Neural progenitor cell (in vitro differentiated cells): ENCODE data around the gene KIF26B. TPM values are rescaled to one million over a fixed set of nuclear protein-coding genes. Genes with fewer than 3 reads are reported as not detected.
"Not testable (repeated sequence)": the region's sequence is repeated elsewhere in the genome, so short reads cannot be mapped to it uniquely, and the experiment has no call there.

Source experiments
- DNase-seq: peaks from one replicate; pipeline ENCODE4 v3.0.0-alpha.2; 2016; ENCODE audit warnings: low spot score
- H2AFZ ChIP-seq: fragments of 200-600 bp; sonication (generic); replicated peaks from 2 replicates; pipeline ENCODE4 v1.6.1; 2016; ENCODE audit warnings: antibody characterized with exemption
- H3F3A ChIP-seq: fragments of 200-600 bp; sonication (generic); 2 replicates; pipeline ENCODE4 v1.6.1; 2016; ENCODE audit warnings: antibody characterized with exemption, low read depth
- H3K27ac ChIP-seq: fragments of 200-600 bp; sonication (generic); 2 replicates; pipeline ENCODE4 v1.5.1; 2016; ENCODE audit warnings: mild to moderate bottlenecking
- H3K27me3 ChIP-seq: fragments of 200-600 bp; sonication (generic); 2 replicates; pipeline ENCODE4 v1.6.1; 2016; ENCODE audit warnings: mild to moderate bottlenecking, moderate library complexity
- H3K36me3 ChIP-seq: fragments of 200-600 bp; sonication (generic); 2 replicates; pipeline ENCODE4 v1.5.1; 2016
- H3K4me1 ChIP-seq: fragments of 200-600 bp; sonication (generic); 2 replicates; pipeline ENCODE4 v1.6.1; 2016; ENCODE audit warnings: mixed run types
- H3K4me2 ChIP-seq: fragments of 200-600 bp; sonication (generic); 2 replicates; pipeline ENCODE4 v1.6.1; 2016
- H3K4me3 ChIP-seq: fragments of 200-600 bp; sonication (generic); 2 replicates; pipeline ENCODE4 v1.5.1; 2016
- H3K79me2 ChIP-seq: fragments of 200-600 bp; sonication (generic); 2 replicates; pipeline ENCODE4 v1.6.1; 2016; ENCODE audit warnings: low read depth
- H3K9ac ChIP-seq: fragments of 200-600 bp; sonication (generic); 2 replicates; pipeline ENCODE4 v1.6.1; 2016
- H3K9me3 ChIP-seq: fragments of 200-600 bp; sonication (generic); 2 replicates; pipeline ENCODE4 v1.5.1; 2016; ENCODE audit warnings: low read depth
- H4K20me1 ChIP-seq: fragments of 200-600 bp; sonication (generic); 2 replicates; pipeline ENCODE4 v1.6.1; 2016; ENCODE audit warnings: low read depth
- H3K27ac Mint-ChIP-seq: 3 replicates; pipeline ENCODE4 v1.8.0; 2021; ENCODE audit warnings: mixed read lengths
- H3K27me3 Mint-ChIP-seq: 2 replicates; pipeline ENCODE4 v1.8.0; 2022; ENCODE audit warnings: low read depth, mild to moderate bottlenecking, inconsistent platforms, moderate library complexity, mixed read lengths; ENCODE audit not compliant: insufficient read depth
- H3K36me3 Mint-ChIP-seq: 3 replicates; pipeline ENCODE4 v1.8.0; 2021; ENCODE audit warnings: mixed read lengths
- H3K4me1 Mint-ChIP-seq: 3 replicates; pipeline ENCODE4 v1.8.0; 2021; ENCODE audit warnings: mixed read lengths
- H3K4me3 Mint-ChIP-seq: 3 replicates; pipeline ENCODE4 v1.8.0; 2021; ENCODE audit warnings: mild to moderate bottlenecking, moderate library complexity, mixed read lengths
- H3K9me3 Mint-ChIP-seq: 3 replicates; pipeline ENCODE4 v1.8.0; 2020; ENCODE audit warnings: mixed read lengths
- CTCF ChIP-seq: fragments of 200-600 bp; sonication (generic); IDR thresholded peaks from 2 replicates; pipeline ENCODE4 v1.5.1; 2017; ENCODE audit warnings: antibody characterized with exemption, mild to moderate bottlenecking
- EZH2 ChIP-seq: fragments of 200-600 bp; sonication (generic); IDR thresholded peaks from 2 replicates; pipeline ENCODE4 v1.6.1; 2017; ENCODE audit warnings: antibody characterized with exemption, mild to moderate bottlenecking, moderate library complexity
- EZH2phosphoT487 ChIP-seq: fragments of 200-600 bp; sonication (generic); IDR thresholded peaks from 2 replicates; pipeline ENCODE4 v1.6.1; 2017; ENCODE audit warnings: antibody characterized with exemption
- total RNA-seq: library from RNA; depleted of rRNA; stranded (reverse); fragments of >200 nt; gene quantifications from 2 replicates; pipeline ENCODE4 v1.2.3, GENCODE V29; 2015; ENCODE audit warnings: low replicate concordance

The KIF26B gene
- total RNA-seq, 1 donor from 2014 or later: 0.47 TPM

DNA sequence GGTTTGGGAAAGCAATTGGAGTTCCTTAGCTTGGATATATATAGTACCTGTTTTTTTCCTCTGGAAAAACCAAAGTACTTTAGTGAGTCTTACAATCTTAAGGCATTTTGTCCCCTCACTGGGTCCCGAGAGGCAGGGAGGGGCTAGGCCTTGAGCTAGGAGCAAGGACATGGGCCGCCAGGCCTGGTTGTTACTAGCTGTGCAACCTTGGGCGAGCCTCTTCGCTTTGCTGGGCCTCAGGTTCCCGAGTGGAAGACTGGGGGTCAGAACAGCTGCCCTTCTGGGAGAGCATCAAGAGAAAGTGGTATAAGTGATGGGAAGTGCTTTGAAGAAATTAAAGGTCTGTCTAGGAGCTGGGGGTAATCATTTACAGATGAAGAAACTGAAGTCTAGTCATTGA, 553.2 kb downstream of the KIF26B start:
- H3F3A ChIP-seq: no peaks in the 10 kb centered on the region
- H3K4me3 Mint-ChIP-seq: no peak overlapping the region
- no peaks in the 10 kb centered on the region for H3K9me3 Mint-ChIP-seq
- H3K27ac Mint-ChIP-seq: no peak overlapping the region
- peak overlapping the region; percentile 22 for H2AFZ ChIP-seq
- H4K20me1 ChIP-seq: no peaks in the 10 kb centered on the region
- H3K4me1 ChIP-seq: peaks cover 15% of the 10 kb centered on the region
- no peak for DNase-seq
- no peaks in the 10 kb centered on the region for H3K27me3 ChIP-seq
- H3K4me1 Mint-ChIP-seq: peaks cover 6% of the 10 kb centered on the region
- no peak overlapping the region for H3K4me3 ChIP-seq
- no peaks in the 10 kb centered on the region for H3K9me3 ChIP-seq
- no peaks in the 10 kb centered on the region for H3K36me3 ChIP-seq
- peak overlapping the region; percentile 6 for H3K4me2 ChIP-seq
- peaks cover 4% of the 10 kb centered on the region for H3K36me3 Mint-ChIP-seq
- peaks cover 9% of the 10 kb centered on the region for H3K27me3 Mint-ChIP-seq
- no peak for TF ChIP-seq CTCF
- TF ChIP-seq EZH2: no peak
- TF ChIP-seq EZH2phosphoT487: no peak
- H3K79me2 ChIP-seq: no peaks in the 10 kb centered on the region
- H3K27ac ChIP-seq: no peak overlapping the region
- H3K9ac ChIP-seq: no peak overlapping the region

DNA sequence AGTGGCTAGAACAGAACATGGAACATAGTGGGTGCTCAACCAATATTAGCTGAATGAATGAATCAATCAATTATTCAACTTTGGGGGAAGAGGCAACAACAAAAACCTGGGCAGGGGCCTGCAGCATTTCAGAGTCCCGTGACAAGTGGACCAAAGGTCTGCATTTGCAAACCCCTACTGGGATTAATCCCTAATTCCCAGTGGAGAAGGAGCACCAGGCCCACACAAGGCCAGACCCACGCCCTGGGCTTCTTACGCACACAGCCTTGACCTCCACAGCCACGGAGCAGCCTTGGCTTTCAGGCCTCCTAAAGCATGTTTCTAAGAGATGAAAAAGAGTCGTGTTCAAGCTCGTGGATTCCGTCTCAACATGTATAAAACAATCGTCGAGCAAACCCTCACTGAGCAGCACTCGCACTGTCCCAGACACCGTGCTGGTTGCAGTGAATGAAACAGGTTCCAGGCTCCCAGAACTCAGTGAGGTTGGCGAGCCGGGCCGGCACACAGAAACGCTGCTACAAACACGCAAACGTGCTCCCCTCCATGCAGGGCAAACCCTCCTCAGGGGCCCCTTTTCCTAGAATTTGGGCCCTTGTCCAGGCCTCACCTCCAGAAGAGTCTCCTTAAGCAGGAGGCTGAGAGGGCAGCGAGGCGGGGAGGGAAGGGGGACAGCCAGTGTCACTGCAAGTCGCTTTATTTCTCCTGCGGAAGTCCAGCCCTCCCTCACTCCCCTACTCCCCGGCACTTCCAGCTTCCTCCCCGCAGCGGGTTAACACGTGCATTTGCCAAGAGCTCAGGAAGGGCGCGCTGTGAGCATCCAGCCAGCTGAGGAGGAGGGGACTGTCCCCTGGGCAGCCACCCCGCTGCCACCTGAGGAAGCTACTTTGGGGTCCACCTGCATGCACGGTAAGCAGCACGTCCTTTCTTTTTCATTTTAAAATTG, 556.4 kb downstream of the KIF26B start:
- Histone ChIP-seq H3K27ac (no peak overlapping the region), H3K79me2 (no peaks in the 10 kb centered on the region), H3K36me3 (no peaks in the 10 kb centered on the region), H3F3A (no peaks in the 10 kb centered on the region), H3K4me1 (peaks cover 15% of the 10 kb centered on the region), H4K20me1 (no peaks in the 10 kb centered on the region), H3K9me3 (no peaks in the 10 kb centered on the region), H2AFZ (peak overlapping the region; percentile 92), H3K4me3 (no peak overlapping the region), H3K27me3 (no peaks in the 10 kb centered on the region), H3K9ac (no peak overlapping the region), H3K4me2 (no peak overlapping the region)
- DNase-seq: peak; percentile 38
- Mint-ChIP-seq H3K4me1 (peaks cover 16% of the 10 kb centered on the region), H3K9me3 (no peaks in the 10 kb centered on the region), H3K4me3 (no peak overlapping the region), H3K27me3 (peaks cover 9% of the 10 kb centered on the region), H3K27ac (no peak overlapping the region), H3K36me3 (no peaks in the 10 kb centered on the region)
- TF ChIP-seq EZH2: no peak
- no peak for TF ChIP-seq CTCF
- no peak for TF ChIP-seq EZH2phosphoT487

GRCh38 chr1:245714027-245714426, 559.2 kb downstream of the KIF26B start:
- not testable (repeated sequence) for H3K36me3 ChIP-seq, H3K27ac ChIP-seq, H3K9me3 Mint-ChIP-seq, H3K36me3 Mint-ChIP-seq, H2AFZ ChIP-seq, H4K20me1 ChIP-seq, DNase-seq, H3K79me2 ChIP-seq, H3K4me2 ChIP-seq, H3K27ac Mint-ChIP-seq, H3F3A ChIP-seq, H3K4me3 Mint-ChIP-seq, H3K27me3 ChIP-seq, H3K9ac ChIP-seq, H3K4me3 ChIP-seq, H3K27me3 Mint-ChIP-seq, H3K9me3 ChIP-seq
- peaks cover 21% of the 10 kb centered on the region for H3K4me1 Mint-ChIP-seq
- peaks cover 11% of the 10 kb centered on the region for H3K4me1 ChIP-seq

DNA sequence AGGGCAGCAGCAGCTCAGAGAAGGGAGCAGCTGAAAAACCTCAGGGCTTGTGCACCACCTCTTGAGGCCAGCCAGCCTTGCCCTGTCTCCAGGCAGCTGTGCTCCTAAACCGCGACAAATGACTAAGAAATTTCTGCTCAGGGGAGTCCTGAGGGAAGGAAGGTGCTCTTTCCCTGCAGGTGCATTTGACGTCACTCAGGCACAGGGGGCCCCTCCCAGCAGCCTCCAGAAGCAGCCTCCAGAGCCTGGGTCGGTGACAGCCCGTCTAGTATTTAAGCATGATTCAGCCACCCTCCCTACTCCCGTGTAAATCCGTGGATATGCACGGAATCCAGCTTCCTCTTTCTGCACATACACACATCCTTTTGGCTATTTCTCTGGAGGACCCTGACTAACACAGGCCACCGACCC, 560.5 kb downstream of the KIF26B start:
- H3K4me3 Mint-ChIP-seq: no peak overlapping the region
- H3K27me3 ChIP-seq: no peaks in the 10 kb centered on the region
- H4K20me1 ChIP-seq: no peaks in the 10 kb centered on the region
- H3K9me3 Mint-ChIP-seq: no peaks in the 10 kb centered on the region
- no peak overlapping the region for H3K27ac ChIP-seq
- peaks cover 21% of the 10 kb centered on the region for H3K4me1 Mint-ChIP-seq
- H3K36me3 Mint-ChIP-seq: no peaks in the 10 kb centered on the region
- no peaks in the 10 kb centered on the region for H3K9me3 ChIP-seq
- TF ChIP-seq EZH2phosphoT487 (no peak), CTCF (no peak), EZH2 (no peak)
- H3K4me2 ChIP-seq: no peak overlapping the region
- no peak overlapping the region for H3K4me3 ChIP-seq
- H3K9ac ChIP-seq: no peak overlapping the region
- H3K27ac Mint-ChIP-seq: no peak overlapping the region
- DNase-seq: no peak
- H3K4me1 ChIP-seq: peaks cover 11% of the 10 kb centered on the region
- H3K36me3 ChIP-seq: no peaks in the 10 kb centered on the region
- no peaks in the 10 kb centered on the region for H3K79me2 ChIP-seq
- H2AFZ ChIP-seq: no peak overlapping the region
- H3F3A ChIP-seq: no peaks in the 10 kb centered on the region
- H3K27me3 Mint-ChIP-seq: peaks cover 8% of the 10 kb centered on the region
